Ascending aorta (tissue), 2 donors: ENCODE data around the gene NPIPB2. TPM values are rescaled to one million over a fixed set of nuclear protein-coding genes. Genes with fewer than 3 reads are reported as not detected.
"Not testable (repeated sequence)": the region's sequence is repeated elsewhere in the genome, so short reads cannot be mapped to it uniquely, and the experiment has no call there.

Experiments
- DNase-seq, 2 donors: peaks; one replicate each; pipeline ENCODE4 v3.0.0-alpha.2; 2019; ENCODE audit warnings: low spot score in 2 of 2
- H3K27ac ChIP-seq, 2 donors: fragments of 200-600 bp; sonication (generic); one replicate each; pipeline ENCODE4 v1.5.1; 2016 to 2017; ENCODE audit warnings: mild to moderate bottlenecking in 1 of 2
- H3K27me3 ChIP-seq: fragments of 200-600 bp; sonication (generic); one replicate; pipeline ENCODE4 v1.5.1; 2017
- H3K36me3 ChIP-seq, 2 donors: fragments of 200-600 bp; sonication (generic); one replicate each; pipeline ENCODE4 v1.5.1; 2016
- H3K4me1 ChIP-seq, 2 donors: fragments of 200-600 bp; sonication (generic); one replicate each; pipeline ENCODE4 v1.5.1; 2016 to 2017; ENCODE audit warnings: mild to moderate bottlenecking in 1 of 2
- H3K4me3 ChIP-seq, 2 donors: fragments of 200-600 bp; sonication (generic); one replicate each; pipeline ENCODE4 v1.5.1; 2016 to 2017; ENCODE audit warnings: mild to moderate bottlenecking in 1 of 2
- H3K9me3 ChIP-seq, 2 donors: fragments of 200-600 bp; sonication (generic); one replicate each; pipeline ENCODE4 v1.5.1; 2016
- intact Hi-C: fragments of 100-400 bp; cut with DNase I; formaldehyde crosslinking; loops from one replicate; pipeline ENCODE4 v1.15.1; 2023
- total RNA-seq: library from RNA; depleted of rRNA; stranded (reverse); fragments of >200 nt; gene quantifications from one replicate; pipeline ENCODE4 v1.1.0, GENCODE V29; 2016
- TF ChIP-seq, protein P1 (sequence below), 3 experiments: fragments of 200-600 bp in 2 of 3; fragments of 450-650 bp in 1 of 3; sonication (generic) in 2 of 3; IDR thresholded peaks; one replicate each; pipeline ENCODE4 v1.5.1; 2016 to 2019; ENCODE audit warnings: antibody characterized with exemption in 3 of 3, mild to moderate bottlenecking in 1 of 3, moderate library complexity in 1 of 3

NPIPB2 gene
- total RNA-seq = 28.1 TPM

DNA sequence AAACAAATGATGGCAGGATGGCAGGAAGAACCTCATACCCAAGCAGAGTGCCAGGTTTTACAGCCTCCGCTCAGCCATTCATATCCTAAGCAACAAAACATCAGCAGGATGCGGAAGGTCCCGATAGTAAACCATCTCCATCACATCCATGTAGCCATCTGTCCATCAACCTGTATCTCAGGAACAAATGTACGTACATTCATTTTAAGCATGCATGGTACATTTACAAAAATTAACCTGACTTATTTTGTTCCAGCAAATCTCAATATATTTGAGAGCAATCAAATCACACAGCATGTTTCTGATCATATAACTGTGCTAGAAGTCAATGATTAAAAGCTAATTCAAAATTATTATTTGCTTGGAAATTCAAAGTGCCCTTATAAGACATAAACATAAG lies at the start of gene NPIPB2:
Gene NPIPB2, minus strand, starts transcription at position 101 of the 400 bp plus-strand sequence. Its CDS starts 0 bp downstream, at position 101.
- not testable (repeated sequence) for H3K4me3 ChIP-seq

DNA sequence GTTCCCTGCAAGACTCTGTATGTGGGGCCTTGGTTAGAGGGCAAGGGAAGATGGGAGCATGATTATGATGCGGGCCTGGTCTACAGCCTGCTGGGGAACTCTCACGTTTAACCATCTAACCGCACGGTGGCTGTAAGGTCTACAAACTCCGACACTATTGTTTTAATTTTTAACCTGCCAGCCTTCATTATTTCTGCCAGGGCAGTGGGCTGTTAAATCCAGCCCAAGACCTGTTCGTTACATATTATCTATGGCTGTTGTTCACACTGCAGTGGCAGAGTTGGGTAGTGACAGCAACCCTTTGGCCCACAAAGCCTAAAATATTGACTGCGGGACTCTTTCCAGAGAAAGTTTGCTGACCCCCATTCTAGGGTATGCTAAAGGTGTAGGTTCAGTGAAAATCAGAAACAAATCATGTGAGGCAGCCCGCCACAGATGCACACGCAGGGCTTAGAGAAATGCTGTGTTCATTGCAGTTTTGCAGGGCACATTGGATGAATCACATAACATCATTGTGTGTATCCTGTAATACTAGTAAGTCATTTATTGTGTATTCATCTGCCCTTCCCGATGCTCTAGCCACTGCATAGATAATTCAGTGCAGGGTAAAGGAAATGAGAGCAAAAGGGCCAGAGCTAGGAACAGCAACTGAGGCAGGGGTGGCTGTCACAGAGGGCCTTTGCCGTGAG lies 49.0 kb upstream of the NPIPB2 start:
- Histone ChIP-seq H3K4me1 (no peaks in the 10 kb centered on the region), H3K4me3 (no peak overlapping the region), H3K9me3 (no peaks in the 10 kb centered on the region), H3K36me3 (no peaks in the 10 kb centered on the region), H3K27me3 (no peaks in the 10 kb centered on the region), H3K27ac (no peak overlapping the region)
- DNase-seq = no peak
- intact Hi-C loops = no loop called here
- TF ChIP-seq, protein P1, sequence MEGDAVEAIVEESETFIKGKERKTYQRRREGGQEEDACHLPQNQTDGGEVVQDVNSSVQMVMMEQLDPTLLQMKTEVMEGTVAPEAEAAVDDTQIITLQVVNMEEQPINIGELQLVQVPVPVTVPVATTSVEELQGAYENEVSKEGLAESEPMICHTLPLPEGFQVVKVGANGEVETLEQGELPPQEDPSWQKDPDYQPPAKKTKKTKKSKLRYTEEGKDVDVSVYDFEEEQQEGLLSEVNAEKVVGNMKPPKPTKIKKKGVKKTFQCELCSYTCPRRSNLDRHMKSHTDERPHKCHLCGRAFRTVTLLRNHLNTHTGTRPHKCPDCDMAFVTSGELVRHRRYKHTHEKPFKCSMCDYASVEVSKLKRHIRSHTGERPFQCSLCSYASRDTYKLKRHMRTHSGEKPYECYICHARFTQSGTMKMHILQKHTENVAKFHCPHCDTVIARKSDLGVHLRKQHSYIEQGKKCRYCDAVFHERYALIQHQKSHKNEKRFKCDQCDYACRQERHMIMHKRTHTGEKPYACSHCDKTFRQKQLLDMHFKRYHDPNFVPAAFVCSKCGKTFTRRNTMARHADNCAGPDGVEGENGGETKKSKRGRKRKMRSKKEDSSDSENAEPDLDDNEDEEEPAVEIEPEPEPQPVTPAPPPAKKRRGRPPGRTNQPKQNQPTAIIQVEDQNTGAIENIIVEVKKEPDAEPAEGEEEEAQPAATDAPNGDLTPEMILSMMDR (IDR thresholded peaks at IDR 0.05) = no peak

More for the DNA sequence above, at the start of gene NPIPB2:
- H3K9me3 ChIP-seq, DNase-seq, H3K27ac ChIP-seq, H3K27me3 ChIP-seq, H3K4me1 ChIP-seq, H3K36me3 ChIP-seq, intact Hi-C loops: not testable (repeated sequence)

- Histone ChIP-seq H3K4me3 (no peak overlapping the region), H3K9me3 (no peaks in the 10 kb centered on the region), H3K27me3 (no peaks in the 10 kb centered on the region), H3K27ac (no peak overlapping the region), H3K36me3 (no peaks in the 10 kb centered on the region), H3K4me1 (no peaks in the 10 kb centered on the region)
- TF ChIP-seq, protein P1 (IDR thresholded peaks at IDR 0.05) = no peak
- intact Hi-C loops = no loop called here
- no peak for DNase-seq
Observed at GRCh38 chr16:11988258-11988978, 46.6 kb upstream of the NPIPB2 start.

DNA sequence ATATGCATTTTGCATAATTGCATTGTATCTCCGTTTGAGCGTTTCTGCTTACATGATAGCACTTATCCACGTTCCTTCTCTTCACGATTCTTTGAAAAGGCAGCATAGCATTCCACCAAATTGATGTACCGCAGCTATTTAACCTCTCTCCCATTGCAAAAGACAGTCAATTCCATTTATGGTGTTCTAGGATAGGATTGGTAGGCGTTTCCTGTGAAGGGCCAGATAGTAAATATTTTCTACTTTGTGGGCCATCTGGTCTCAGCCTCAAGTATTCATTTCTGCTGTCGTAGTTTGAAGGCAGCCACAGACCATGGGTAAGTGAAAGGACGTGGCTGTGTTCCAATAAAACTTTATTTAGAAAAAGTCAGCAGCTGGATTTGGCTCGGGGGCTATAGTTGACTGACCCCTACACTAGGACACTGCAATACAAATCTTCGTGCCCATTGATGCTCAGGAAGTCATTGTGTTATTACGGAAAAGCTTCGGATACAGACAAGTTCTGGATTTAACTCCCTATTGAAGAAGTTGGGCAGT lies 44.7 kb upstream of the NPIPB2 start:
- DNase-seq = no peak
- no peaks in the 10 kb centered on the region for H3K4me1 ChIP-seq
- H3K4me3 ChIP-seq = no peak overlapping the region
- no peak overlapping the region for H3K27ac ChIP-seq
- H3K36me3 ChIP-seq = no peaks in the 10 kb centered on the region
- TF ChIP-seq, protein P1 (IDR thresholded peaks at IDR 0.05) = no peak
- H3K27me3 ChIP-seq = no peaks in the 10 kb centered on the region
- H3K9me3 ChIP-seq = no peaks in the 10 kb centered on the region
- intact Hi-C loops = no loop called here

DNA sequence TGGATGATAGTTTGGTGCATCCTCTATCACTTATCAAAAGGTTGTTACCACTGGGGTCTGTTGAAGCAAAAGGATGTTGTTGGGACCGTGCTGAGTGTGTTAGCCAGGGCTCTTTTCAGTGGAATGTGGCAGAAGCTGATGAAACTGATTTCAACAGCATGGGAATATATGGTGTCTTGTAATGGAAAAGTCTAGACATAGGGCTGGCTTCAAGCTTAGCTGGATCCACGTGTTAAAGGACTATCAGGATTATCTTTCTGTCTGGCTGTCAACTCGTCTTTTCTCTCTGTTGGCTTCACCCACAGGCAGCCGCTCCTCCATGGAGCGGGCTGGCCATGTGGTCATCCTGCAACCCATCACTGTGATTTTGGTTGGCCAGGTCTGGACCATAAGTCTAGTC lies 43.4 kb upstream of the NPIPB2 start:
- TF ChIP-seq, protein P1 (IDR thresholded peaks at IDR 0.05) = no peak
- intact Hi-C loops = no loop called here
- Histone ChIP-seq H3K27ac (no peak overlapping the region), H3K9me3 (no peaks in the 10 kb centered on the region), H3K4me3 (no peak overlapping the region), H3K4me1 (no peaks in the 10 kb centered on the region), H3K36me3 (no peaks in the 10 kb centered on the region), H3K27me3 (no peaks in the 10 kb centered on the region)
- no peak for DNase-seq
